ENCODE results near the gene COL5A1. TPM values are rescaled to one million over a fixed set of nuclear protein-coding genes. Genes with fewer than 3 reads are reported as not detected.

The COL5A1 gene
- total and polyA plus RNA-seq, 2 experiments from 2014 or later: 2.5 to 13.1 TPM

GRCh38 chr9:134600371-134600770, 41.2 kb upstream of the COL5A1 start (continued):
- TF ChIP-seq ETS1 (IDR thresholded peaks at IDR 0.05): no peak
- no peak for TF ChIP-seq REST (IDR thresholded peaks at IDR 0.05; ENCODE audit: unreplicated experiment)
- TF ChIP-seq CREB1 (CRISPR knock-in tag; IDR thresholded peaks at IDR 0.05; ENCODE audit: low read depth): no peak
- no peak for TF ChIP-seq ZNF331 (CRISPR knock-in tag; IDR thresholded peaks at IDR 0.05; ENCODE audit: low read depth)

- H3K4me1 ChIP-seq (ENCODE audit: insufficient read depth): no peaks in the 10 kb centered on the region
- no peak overlapping the region for H3K4me3 ChIP-seq
- Mint-ChIP-seq H3K4me3 (no peak overlapping the region), H3K9me3 (no peaks in the 10 kb centered on the region), H3K4me1 (no peaks in the 10 kb centered on the region), H3K36me3 (ENCODE audit: low read depth) (no peaks in the 10 kb centered on the region), H3K27ac (no peak overlapping the region), H3K27me3 (ENCODE audit: insufficient read depth, low read depth, poor library complexity) (no peaks in the 10 kb centered on the region)
- H3K4me2 ChIP-seq: no peak overlapping the region
- TF ChIP-seq ZNF462 (CRISPR knock-in tag; IDR thresholded peaks at IDR 0.05) (no peak), EZH2 (IDR thresholded peaks at IDR 0.05; ENCODE audit: low read depth, unreplicated experiment) (no peak), CREB1 (CRISPR knock-in tag; IDR thresholded peaks at IDR 0.05; ENCODE audit: low read depth) (no peak), ETS1 (IDR thresholded peaks at IDR 0.05) (no peak), CTCF (conservative IDR thresholded peaks at IDR 0.05; ENCODE audit: low read depth in 2 of 2) (no peak), STAT1 (IDR thresholded peaks at IDR 0.05; ENCODE audit: unreplicated experiment) (no peak)
- H4K20me1 ChIP-seq (replicated peaks; ENCODE audit: insufficient read depth): no peaks in the 10 kb centered on the region
- ATAC-seq (no peak), DNase-seq (ENCODE audit: low spot score) (no peak)
- H3K9me2 ChIP-seq (ENCODE audit: insufficient read depth): peaks cover 3% of the 10 kb centered on the region; the same call in 1 of the 2 replicates
- H3K27me3 ChIP-seq (ENCODE audit: insufficient read depth): no peaks in the 10 kb centered on the region
- H3K36me3 ChIP-seq (ENCODE audit: insufficient read depth): no peaks in the 10 kb centered on the region
- H3K27ac ChIP-seq (ENCODE audit: low read depth): no peak overlapping the region
- 0 out of 2 replicates have a peak, but pooled peaks cover 4% of the 10 kb centered on the region for H3F3A ChIP-seq (replicated peaks; ENCODE audit: low read depth)
- H3K79me2 ChIP-seq (replicated peaks; ENCODE audit: insufficient read depth): no peaks in the 10 kb centered on the region
- H2AFZ ChIP-seq: no peak overlapping the region
Measured at GRCh38 chr9:134600836-134601638, 40.6 kb upstream of the COL5A1 start.

Data from GM23338 (cell line).